NCI-H2196 (cell line): ENCODE data around the gene CCDC134.

Source experiments
- DNase-seq: peaks from one replicate; lab custom pipeline; 2025; ENCODE audit not compliant: unreplicated experiment; lab: John Stamatoyannopoulos, UW

CCDC134 gene

GRCh38 chr22:41782751-41783150, 17.7 kb upstream of the CCDC134 start:
- no peak for DNase-seq

- DNase-seq, result no peak
These were observed 13.1 kb upstream of the CCDC134 start for GRCh38 chr22:41787331-41787730.

GRCh38 chr22:41793871-41794270, 6.6 kb upstream of the CCDC134 start:
- DNase-seq, result no peak

- DNase-seq, result no peak
These were observed 1.7 kb upstream of the CCDC134 start for GRCh38 chr22:41798736-41799135.

- no peak for DNase-seq
These were observed 762 bp upstream of the CCDC134 start for GRCh38 chr22:41799486-41800347.

- DNase-seq, result no peak
These were observed 804 bp downstream of the CCDC134 start for GRCh38 chr22:41801147-41801819.

GRCh38 chr22:41801886-41802285, 1.4 kb downstream of the CCDC134 start:
- no peak for DNase-seq

GRCh38 chr22:41805639-41806038, 5.2 kb downstream of the CCDC134 start:
- no peak for DNase-seq

GRCh38 chr22:41808400-41808799, 7.9 kb downstream of the CCDC134 start:
- DNase-seq, result no peak

GRCh38 chr22:41810022-41810421, 9.5 kb downstream of the CCDC134 start:
- no peak for DNase-seq

GRCh38 chr22:41812805-41813545, 12.5 kb downstream of the CCDC134 start:
- DNase-seq, result no peak

GRCh38 chr22:41813726-41814410, 13.4 kb downstream of the CCDC134 start:
- no peak for DNase-seq

GRCh38 chr22:41815716-41816115, 15.2 kb downstream of the CCDC134 start:
- DNase-seq, result no peak

- DNase-seq, result no peak
These were observed 15.8 kb downstream of the CCDC134 start for GRCh38 chr22:41816241-41816640.

- no peak for DNase-seq
These were observed 16.4 kb downstream of the CCDC134 start for GRCh38 chr22:41816871-41817270.

GRCh38 chr22:41818011-41818410, 17.5 kb downstream of the CCDC134 start:
- DNase-seq, result no peak

- DNase-seq, result no peak
These were observed 18.1 kb downstream of the CCDC134 start for GRCh38 chr22:41818596-41818995.

GRCh38 chr22:41819257-41819656, 18.8 kb downstream of the CCDC134 start:
- DNase-seq, result no peak

- no peak for DNase-seq
These were observed 20.0 kb downstream of the CCDC134 start for GRCh38 chr22:41820447-41820846.

- no peak for DNase-seq
These were observed 21.2 kb downstream of the CCDC134 start for GRCh38 chr22:41821471-41822316.
